ENCODE results near the gene OSBPL10. TPM values are rescaled to one million over a fixed set of nuclear protein-coding genes. Genes with fewer than 3 reads are reported as not detected.

The OSBPL10 gene
- total RNA-seq, 1 experiment from 2014 or later = 48.0 TPM

GRCh38 chr3:31967592-31967991 lies 13.5 kb downstream of the OSBPL10 start:
- no peak for TF ChIP-seq EZH2 (IDR thresholded peaks at IDR 0.05; ENCODE audit: low read length, unreplicated experiment)
- no peak for TF ChIP-seq EZH2phosphoT487 (IDR thresholded peaks at IDR 0.05; ENCODE audit: borderline replicate concordance, low read length)
- TF ChIP-seq CTCF (conservative IDR thresholded peaks at IDR 0.05; ENCODE audit: low read depth, low read length) = no peak
- ChIA-PET CTCF (no interaction called here), POLR2A (ENCODE audit: unreplicated experiment) (interaction anchor here (0.6 to 0.7 kb wide), 2 partner anchors 70 to 91 kb away, joined by 3 read pairs; no protein-coding TSS in a partner anchor)
- Histone ChIP-seq H3K27ac (ENCODE audit: low read length) (peak overlapping the region; percentile 92), H3K4me2 (ENCODE audit: low read length) (peak overlapping the region; percentile 85), H3K9me3 (ENCODE audit: low read length) (no peaks in the 10 kb centered on the region), H3K79me2 (ENCODE audit: low read length) (peaks cover 72% of the 10 kb centered on the region), H3K27me3 (ENCODE audit: low read length) (no peaks in the 10 kb centered on the region), H3K4me1 (ENCODE audit: insufficient read depth, low read length) (peaks cover 57% of the 10 kb centered on the region), H3F3A (ENCODE audit: low read length, unreplicated experiment) (peaks cover 18% of the 10 kb centered on the region), H3K9me2 (replicated peaks; ENCODE audit: low read length) (no peaks in the 10 kb centered on the region), H2AFZ (ENCODE audit: low read length) (no peak overlapping the region), H3K4me3 (ENCODE audit: low read length) (peak overlapping the region; percentile 52), H4K20me1 (ENCODE audit: low read length) (no peaks in the 10 kb centered on the region), H3K36me3 (ENCODE audit: low read depth, low read length) (no peaks in the 10 kb centered on the region), H3K9ac (ENCODE audit: low read length) (peak overlapping the region; percentile 66; the same call in 1 of the 2 replicates)
- no TSS peak for BruUV-seq (replicated peaks)
- DNase-seq (no peak), ATAC-seq (no peak)
- intact Hi-C loops (cut with micrococcal nuclease) = loop anchor here (5.0 to 10.0 kb wide), 4 partner anchors 190 to 435 kb away; partner anchors contain the start of gene STT3B

GRCh38 chr3:31966978-31967591 lies 14.0 kb downstream of the OSBPL10 start:
- intact Hi-C loops (cut with micrococcal nuclease) = loop anchor here (5.0 to 10.0 kb wide), 4 partner anchors 190 to 435 kb away; partner anchors contain the start of gene STT3B
- H3K4me2 ChIP-seq (ENCODE audit: low read length) = peak overlapping the region; percentile 85
- no peaks in the 10 kb centered on the region for H3K9me2 ChIP-seq (replicated peaks; ENCODE audit: low read length)
- H3F3A ChIP-seq (ENCODE audit: low read length, unreplicated experiment) = peaks cover 18% of the 10 kb centered on the region
- H3K36me3 ChIP-seq (ENCODE audit: low read depth, low read length) = no peaks in the 10 kb centered on the region
- ChIA-PET CTCF (no interaction called here), POLR2A (ENCODE audit: unreplicated experiment) (interaction anchor here (0.6 to 0.7 kb wide), 3 partner anchors 12 to 91 kb away, joined by 3 to 5 read pairs (median 3); no protein-coding TSS in a partner anchor)
- no TSS peak for BruUV-seq (replicated peaks)
- ATAC-seq (no peak), DNase-seq (no peak)
- H3K79me2 ChIP-seq (ENCODE audit: low read length) = peaks cover 72% of the 10 kb centered on the region
- H2AFZ ChIP-seq (ENCODE audit: low read length) = no peak overlapping the region
- H3K27me3 ChIP-seq (ENCODE audit: low read length) = no peaks in the 10 kb centered on the region
- H3K9ac ChIP-seq (ENCODE audit: low read length) = 0 out of 2 replicates have a peak overlapping the region, but pooled peaks have one; percentile 4
- TF ChIP-seq EZH2 (IDR thresholded peaks at IDR 0.05; ENCODE audit: low read length, unreplicated experiment) = no peak
- peak overlapping the region; percentile 52; the same call in 1 of the 2 replicates for H3K4me3 ChIP-seq (ENCODE audit: low read length)
- no peaks in the 10 kb centered on the region for H4K20me1 ChIP-seq (ENCODE audit: low read length)
- H3K9me3 ChIP-seq (ENCODE audit: low read length) = no peaks in the 10 kb centered on the region
- peaks cover 62% of the 10 kb centered on the region for H3K4me1 ChIP-seq (ENCODE audit: insufficient read depth, low read length)
- peak overlapping the region; percentile 92 for H3K27ac ChIP-seq (ENCODE audit: low read length)

- BruUV-seq (replicated peaks) = no TSS peak
- Histone ChIP-seq H3K36me3 (ENCODE audit: low read depth, low read length) (no peaks in the 10 kb centered on the region), H3K4me2 (ENCODE audit: low read length) (peak overlapping the region; percentile 47), H3K9me3 (ENCODE audit: low read length) (no peaks in the 10 kb centered on the region), H3K9me2 (replicated peaks; ENCODE audit: low read length) (no peaks in the 10 kb centered on the region), H3K27ac (ENCODE audit: low read length) (peak overlapping the region; percentile 88), H3K27me3 (ENCODE audit: low read length) (no peaks in the 10 kb centered on the region), H3K4me3 (ENCODE audit: low read length) (no peak overlapping the region), H2AFZ (ENCODE audit: low read length) (no peak overlapping the region), H4K20me1 (ENCODE audit: low read length) (peaks cover 6% of the 10 kb centered on the region; the same call in 1 of the 2 replicates), H3K4me1 (ENCODE audit: insufficient read depth, low read length) (peaks cover 61% of the 10 kb centered on the region), H3K79me2 (ENCODE audit: low read length) (peaks cover 85% of the 10 kb centered on the region), H3K9ac (ENCODE audit: low read length) (peak overlapping the region; percentile 34), H3F3A (ENCODE audit: low read length, unreplicated experiment) (peaks cover 6% of the 10 kb centered on the region)
- peak; percentile 88 for ATAC-seq
- intact Hi-C loops (cut with micrococcal nuclease) = loop anchor here (2.0 to 10.0 kb wide), 3 partner anchors 16 to 348 kb away; no protein-coding TSS in a partner anchor
- DNase-seq = peak; percentile 87
- POLR2A ChIA-PET (ENCODE audit: unreplicated experiment) = no interaction called here
- CTCF ChIA-PET = no interaction called here
- TF ChIP-seq EZH2 (IDR thresholded peaks at IDR 0.05; ENCODE audit: low read length, unreplicated experiment) = no peak
- TF ChIP-seq EZH2phosphoT487 (IDR thresholded peaks at IDR 0.05; ENCODE audit: borderline replicate concordance, low read length) = no peak
- TF ChIP-seq CTCF (conservative IDR thresholded peaks at IDR 0.05; ENCODE audit: low read depth, low read length) = no peak
Measured at GRCh38 chr3:31962801-31963205, 18.3 kb downstream of the OSBPL10 start.

Measured in PC-3 (cell line).